ENCODE data around the gene KRTAP4-4. TPM values are rescaled to one million over a fixed set of nuclear protein-coding genes. Genes with fewer than 3 reads are reported as not detected.
"Not testable (repeated sequence)": the region's sequence is repeated elsewhere in the genome, so short reads cannot be mapped to it uniquely, and the experiment has no call there.

KRTAP4-4 gene
- total RNA-seq = not detected

- TF ChIP-seq CTCF (IDR thresholded peaks at IDR 0.05) = no peak
- DNase-seq (no peak), ATAC-seq (no peak)
- intact Hi-C loops (cut with micrococcal nuclease) = no loop called here
- no peaks in the 10 kb centered on the region for H3K9me3 Mint-ChIP-seq
- ChIA-PET CTCF (interaction anchor here (0.7 kb wide), 1 partner anchor 17 kb away, joined by 3 read pairs; the partner anchor contains the start of gene KRTAP4-2), POLR2A (no interaction called here)
- H3K4me3 Mint-ChIP-seq = no peak within 1 kb of the TSS
- H3K4me1 Mint-ChIP-seq (ENCODE audit: low read depth) = no peaks in the 10 kb centered on the region
- peaks cover 2% of the 10 kb centered on the region for H3K27me3 Mint-ChIP-seq
- H3K36me3 Mint-ChIP-seq (ENCODE audit: low read depth) = no peaks in the 10 kb centered on the region
- H3K27ac Mint-ChIP-seq = no peak within 1 kb of the TSS
These were observed at the start of gene KRTAP4-4 for GRCh38 chr17:41160648-41161047. KRTAP4-4 (minus strand) TSS chr17:41160748; CDS start chr17:41160691, 57 bp downstream.

- no peaks in the 10 kb centered on the region for H3K36me3 Mint-ChIP-seq (ENCODE audit: low read depth)
- H3K4me3 Mint-ChIP-seq = no peak overlapping the region
- no peaks in the 10 kb centered on the region for H3K9me3 Mint-ChIP-seq
- H3K4me1 Mint-ChIP-seq (ENCODE audit: low read depth) = no peaks in the 10 kb centered on the region
- H3K27me3 Mint-ChIP-seq = no peaks in the 10 kb centered on the region
- ChIA-PET POLR2A (no interaction called here), CTCF (no interaction called here)
- no peak overlapping the region for H3K27ac Mint-ChIP-seq
- no peak for DNase-seq
- TF ChIP-seq CTCF (IDR thresholded peaks at IDR 0.05) = no peak
- ATAC-seq = no peak
- intact Hi-C loops (cut with micrococcal nuclease) = no loop called here
These were observed 39.0 kb upstream of the KRTAP4-4 start for GRCh38 chr17:41199421-41200078.

- CTCF ChIA-PET = no interaction called here
- ATAC-seq (no peak), DNase-seq (no peak)
- intact Hi-C loops (cut with micrococcal nuclease) = no loop called here
- Mint-ChIP-seq H3K27me3 (no peaks in the 10 kb centered on the region), H3K4me3 (no peak overlapping the region), H3K9me3 (no peaks in the 10 kb centered on the region), H3K27ac (no peak overlapping the region), H3K36me3 (ENCODE audit: low read depth) (no peaks in the 10 kb centered on the region), H3K4me1 (ENCODE audit: low read depth) (no peaks in the 10 kb centered on the region)
- POLR2A ChIA-PET = no interaction called here
- TF ChIP-seq CTCF (IDR thresholded peaks at IDR 0.05) = no peak
These were observed 35.5 kb upstream of the KRTAP4-4 start for GRCh38 chr17:41196068-41196467.

GRCh38 chr17:41190328-41190727 is 29.8 kb upstream of the KRTAP4-4 start:
- Mint-ChIP-seq H3K36me3 (ENCODE audit: low read depth) (no peaks in the 10 kb centered on the region), H3K27me3 (no peaks in the 10 kb centered on the region), H3K4me3 (no peak overlapping the region), H3K27ac (no peak overlapping the region), H3K9me3 (no peaks in the 10 kb centered on the region), H3K4me1 (ENCODE audit: low read depth) (no peaks in the 10 kb centered on the region)
- intact Hi-C loops (cut with micrococcal nuclease) = no loop called here
- CTCF ChIA-PET = no interaction called here
- no peak for TF ChIP-seq CTCF (IDR thresholded peaks at IDR 0.05)
- no peak for ATAC-seq
- no peak for DNase-seq
- POLR2A ChIA-PET = no interaction called here

- H3K4me3 Mint-ChIP-seq; H3K27ac Mint-ChIP-seq; H3K36me3 Mint-ChIP-seq (ENCODE audit: low read depth); POLR2A ChIA-PET; DNase-seq; H3K27me3 Mint-ChIP-seq; H3K9me3 Mint-ChIP-seq; H3K4me1 Mint-ChIP-seq (ENCODE audit: low read depth); ATAC-seq; intact Hi-C loops (cut with micrococcal nuclease); CTCF ChIA-PET: not testable (repeated sequence)
These were observed 29.3 kb upstream of the KRTAP4-4 start, which contains the start of gene KRTAP9-1 for GRCh38 chr17:41189837-41190318. KRTAP9-1 (plus strand) TSS chr17:41189887; CDS start chr17:41189887, 0 bp downstream.

Measured in activated CD8-positive, alpha-beta T cell treated with anti-CD3 and anti-CD28 coated beads for 36 hours (primary cell).